ENCODE results near the gene AJM1. TPM values are rescaled to one million over a fixed set of nuclear protein-coding genes. Genes with fewer than 3 reads are reported as not detected.
"Not testable (repeated sequence)": the region's sequence is repeated elsewhere in the genome, so short reads cannot be mapped to it uniquely, and the experiment has no call there.

Gene AJM1
- total RNA-seq, 1 donor from 2014 or later, result 4.4 TPM

- H3K27ac Mint-ChIP-seq (ENCODE audit: unreplicated experiment); H3K9me3 Mint-ChIP-seq (ENCODE audit: unreplicated experiment); H3K36me3 Mint-ChIP-seq (ENCODE audit: unreplicated experiment); DNase-seq (ENCODE audit: extremely low spot score, unreplicated experiment); H3K27me3 Mint-ChIP-seq (ENCODE audit: unreplicated experiment): not testable (repeated sequence)
- peak overlapping the region; percentile 40 for H3K4me3 Mint-ChIP-seq (ENCODE audit: unreplicated experiment)
- peak; percentile 69 for TF ChIP-seq CTCF (IDR thresholded peaks at IDR 0.05)
- H3K4me1 Mint-ChIP-seq (ENCODE audit: unreplicated experiment), result peaks cover 40% of the 10 kb centered on the region
Measured at GRCh38 chr9:136843801-136844740, 1.8 kb downstream of the AJM1 start.

GRCh38 chr9:136844761-136845464 lies 2.6 kb downstream of the AJM1 start:
- H3K9me3 Mint-ChIP-seq (ENCODE audit: unreplicated experiment), result no peaks in the 10 kb centered on the region
- peak overlapping the region; percentile 45 for H3K4me3 Mint-ChIP-seq (ENCODE audit: unreplicated experiment)
- H3K4me1 Mint-ChIP-seq (ENCODE audit: unreplicated experiment), result peaks cover 38% of the 10 kb centered on the region
- no peak for TF ChIP-seq CTCF (IDR thresholded peaks at IDR 0.05)
- no peak for DNase-seq (ENCODE audit: extremely low spot score, unreplicated experiment)
- no peaks in the 10 kb centered on the region for H3K27me3 Mint-ChIP-seq (ENCODE audit: unreplicated experiment)
- no peak overlapping the region for H3K27ac Mint-ChIP-seq (ENCODE audit: unreplicated experiment)
- peaks cover 2% of the 10 kb centered on the region for H3K36me3 Mint-ChIP-seq (ENCODE audit: unreplicated experiment)

- H3K4me1 Mint-ChIP-seq (ENCODE audit: unreplicated experiment), result peaks cover 38% of the 10 kb centered on the region
- H3K27me3 Mint-ChIP-seq (ENCODE audit: unreplicated experiment), result no peaks in the 10 kb centered on the region
- H3K27ac Mint-ChIP-seq (ENCODE audit: unreplicated experiment), result no peak overlapping the region
- no peaks in the 10 kb centered on the region for H3K36me3 Mint-ChIP-seq (ENCODE audit: unreplicated experiment)
- peak overlapping the region; percentile 45 for H3K4me3 Mint-ChIP-seq (ENCODE audit: unreplicated experiment)
- H3K9me3 Mint-ChIP-seq (ENCODE audit: unreplicated experiment), result no peaks in the 10 kb centered on the region
- no peak for DNase-seq (ENCODE audit: extremely low spot score, unreplicated experiment)
- TF ChIP-seq CTCF (IDR thresholded peaks at IDR 0.05), result no peak
Measured at GRCh38 chr9:136845465-136846260, 3.4 kb downstream of the AJM1 start.

- no peaks in the 10 kb centered on the region for H3K27me3 Mint-ChIP-seq (ENCODE audit: unreplicated experiment)
- no peaks in the 10 kb centered on the region for H3K36me3 Mint-ChIP-seq (ENCODE audit: unreplicated experiment)
- TF ChIP-seq CTCF (IDR thresholded peaks at IDR 0.05), result no peak
- DNase-seq (ENCODE audit: extremely low spot score, unreplicated experiment), result no peak
- peaks cover 33% of the 10 kb centered on the region for H3K4me1 Mint-ChIP-seq (ENCODE audit: unreplicated experiment)
- peak overlapping the region; percentile 75 for H3K4me3 Mint-ChIP-seq (ENCODE audit: unreplicated experiment)
- H3K27ac Mint-ChIP-seq (ENCODE audit: unreplicated experiment), result no peak overlapping the region
- H3K9me3 Mint-ChIP-seq (ENCODE audit: unreplicated experiment), result no peaks in the 10 kb centered on the region
Measured at GRCh38 chr9:136846376-136847087, 4.3 kb downstream of the AJM1 start.

Data from osteocyte (in vitro differentiated cells).